HG02763 (cell line): Measurements from ENCODE around the gene APBB1IP.
A peak's percentile ranks its signal among the peaks of the same experiment; 100 is the strongest.

Experiments
- ATAC-seq: cut with Tn5 transposase; IDR thresholded peaks from one replicate; pipeline ENCODE4 v1.9.1; 2021; ENCODE audit warnings: mild to moderate bottlenecking, moderate library complexity; ENCODE audit not compliant: unreplicated experiment

Gene APBB1IP

GRCh38 chr10:26505491-26505890 lies 67.3 kb downstream of the APBB1IP start:
- ATAC-seq = no peak

GRCh38 chr10:26506736-26507135 lies 68.6 kb downstream of the APBB1IP start:
- no peak for ATAC-seq

GRCh38 chr10:26507441-26507840 lies 69.3 kb downstream of the APBB1IP start:
- ATAC-seq = no peak

- no peak for ATAC-seq
Observed at GRCh38 chr10:26508016-26508415, 69.9 kb downstream of the APBB1IP start.

- no peak for ATAC-seq
Observed at GRCh38 chr10:26509307-26509706, 71.2 kb downstream of the APBB1IP start.

GRCh38 chr10:26513101-26513500 lies 75.0 kb downstream of the APBB1IP start:
- no peak for ATAC-seq

GRCh38 chr10:26516540-26517101 lies 78.5 kb downstream of the APBB1IP start:
- ATAC-seq = no peak

GRCh38 chr10:26517141-26517867 lies 79.2 kb downstream of the APBB1IP start:
- ATAC-seq = no peak

- ATAC-seq = no peak
Observed at GRCh38 chr10:26519803-26520202, 81.7 kb downstream of the APBB1IP start.

- no peak for ATAC-seq
Observed at GRCh38 chr10:26520575-26520974, 82.4 kb downstream of the APBB1IP start.

- no peak for ATAC-seq
Observed at GRCh38 chr10:26524161-26524896, 86.2 kb downstream of the APBB1IP start.

- no peak for ATAC-seq
Observed at GRCh38 chr10:26525586-26525985, 87.4 kb downstream of the APBB1IP start.

GRCh38 chr10:26527018-26527417 lies 88.9 kb downstream of the APBB1IP start:
- no peak for ATAC-seq

- ATAC-seq = no peak
Observed at GRCh38 chr10:26528048-26528447, 89.9 kb downstream of the APBB1IP start.

- ATAC-seq = peak; percentile 59
Observed at GRCh38 chr10:26528715-26529393, 90.7 kb downstream of the APBB1IP start.

- ATAC-seq = no peak
Observed at GRCh38 chr10:26534384-26534783, 96.2 kb downstream of the APBB1IP start.

GRCh38 chr10:26540601-26541000 lies 102.5 kb downstream of the APBB1IP start:
- no peak for ATAC-seq

GRCh38 chr10:26543567-26544306 lies 105.6 kb downstream of the APBB1IP start:
- ATAC-seq = peak; percentile 50

- no peak for ATAC-seq
Observed at GRCh38 chr10:26544932-26545331, 106.8 kb downstream of the APBB1IP start.

GRCh38 chr10:26550774-26551526 lies 112.8 kb downstream of the APBB1IP start:
- peak; percentile 69 for ATAC-seq
